Measurements from ENCODE around the gene GEN1.

- no peak for TF ChIP-seq CTCF (IDR thresholded peaks at IDR 0.05; ENCODE audit: low read length)
- no peak for TF ChIP-seq EZH2 (optimal IDR thresholded peaks at IDR 0.05; ENCODE audit: low read depth, low read length)
Measured at GRCh38 chr2:17815468-17816184, 61.7 kb downstream of the GEN1 start.

Measured in MM.1S (cell line).